KMS-11 (cell line): ENCODE data around the gene MYRIP.

Source experiments
- H2AFZ ChIP-seq: fragments of 200-600 bp; sonication (generic); 2 replicates; pipeline ENCODE4 v1.6.1; 2016; ENCODE audit warnings: antibody characterized with exemption, mixed run types, low read depth
- H3K27ac ChIP-seq: fragments of 200-600 bp; sonication (generic); 2 replicates; pipeline ENCODE4 v1.6.1; 2016; ENCODE audit warnings: mild to moderate bottlenecking, mixed run types
- H3K27me3 ChIP-seq: fragments of 200-600 bp; sonication (generic); 2 replicates; pipeline ENCODE4 v1.6.1; 2017; ENCODE audit warnings: mild to moderate bottlenecking, low read depth, mixed run types, moderate library complexity; ENCODE audit not compliant: insufficient read depth
- H3K36me3 ChIP-seq: fragments of 200-600 bp; sonication (generic); 2 replicates; pipeline ENCODE4 v1.6.1; 2017; ENCODE audit warnings: mild to moderate bottlenecking, mixed run types; ENCODE audit not compliant: insufficient read depth
- H3K4me1 ChIP-seq: fragments of 200-600 bp; sonication (generic); 2 replicates; pipeline ENCODE4 v1.6.1; 2016; ENCODE audit warnings: mild to moderate bottlenecking, low read depth, mixed run types; ENCODE audit not compliant: poor library complexity, severe bottlenecking
- H3K4me2 ChIP-seq: fragments of 200-600 bp; sonication (generic); 2 replicates; pipeline ENCODE4 v1.7.0; 2016; ENCODE audit warnings: mild to moderate bottlenecking, mixed run types
- H3K4me3 ChIP-seq: fragments of 200-600 bp; sonication (generic); IDR thresholded peaks from 2 replicates; pipeline ENCODE4 v1.6.1; 2017; ENCODE audit warnings: low read depth, low read length, mixed read lengths; ENCODE audit not compliant: insufficient read depth
- H3K79me2 ChIP-seq: fragments of 200-600 bp; sonication (generic); 2 replicates; pipeline ENCODE4 v1.6.1; 2016; ENCODE audit warnings: low read depth, mixed run types; ENCODE audit not compliant: insufficient read depth
- H3K9ac ChIP-seq: fragments of 200-600 bp; sonication (generic); 2 replicates; pipeline ENCODE4 v1.6.1; 2016; ENCODE audit warnings: mild to moderate bottlenecking, mixed run types
- H4K20me1 ChIP-seq: fragments of 200-600 bp; sonication (generic); 2 replicates; pipeline ENCODE4 v1.6.1; 2016; ENCODE audit warnings: mild to moderate bottlenecking, mixed run types; ENCODE audit not compliant: insufficient read depth
- CTCF ChIP-seq: fragments of 200-600 bp; sonication (generic); conservative IDR thresholded peaks from 2 replicates; pipeline ENCODE4 v1.6.1; 2017; ENCODE audit warnings: low read depth, mild to moderate bottlenecking, antibody characterized with exemption, low read length, moderate library complexity, mixed read lengths

Gene MYRIP

GRCh38 chr3:40191850-40192448 is 382.5 kb downstream of the MYRIP start:
- no peak overlapping the region for H3K4me3 ChIP-seq
- H3K4me2 ChIP-seq: no peak overlapping the region
- H4K20me1 ChIP-seq: no peaks in the 10 kb centered on the region

GRCh38 chr3:40192628-40193027 is 383.2 kb downstream of the MYRIP start:
- Histone ChIP-seq H3K27me3 (peaks cover 8% of the 10 kb centered on the region; the same call in 1 of the 2 replicates), H2AFZ (no peak overlapping the region), H3K4me1 (peaks cover 9% of the 10 kb centered on the region), H3K79me2 (no peaks in the 10 kb centered on the region), H3K9ac (no peak overlapping the region), H3K4me3 (no peak overlapping the region), H3K4me2 (no peak overlapping the region), H4K20me1 (no peaks in the 10 kb centered on the region), H3K27ac (no peak overlapping the region), H3K36me3 (no peaks in the 10 kb centered on the region)
- TF ChIP-seq CTCF: no peak

More at GRCh38 chr3:40191850-40192448, 382.5 kb downstream of the MYRIP start:
- Histone ChIP-seq H3K36me3 (no peaks in the 10 kb centered on the region), H3K27ac (no peak overlapping the region), H3K9ac (no peak overlapping the region), H3K27me3 (peaks cover 11% of the 10 kb centered on the region; the same call in 1 of the 2 replicates), H3K4me1 (peaks cover 11% of the 10 kb centered on the region), H2AFZ (no peak overlapping the region), H3K79me2 (no peaks in the 10 kb centered on the region)
- peak; percentile 49; the same call in 1 of the 2 replicates for TF ChIP-seq CTCF

- Histone ChIP-seq H3K79me2 (no peaks in the 10 kb centered on the region), H3K27ac (no peak overlapping the region), H3K9ac (no peak overlapping the region), H3K27me3 (no peaks in the 10 kb centered on the region), H3K4me3 (no peak overlapping the region), H2AFZ (no peak overlapping the region), H4K20me1 (no peaks in the 10 kb centered on the region), H3K36me3 (no peaks in the 10 kb centered on the region), H3K4me2 (no peak overlapping the region), H3K4me1 (no peaks in the 10 kb centered on the region)
- TF ChIP-seq CTCF: no peak
These were observed 387.6 kb downstream of the MYRIP start for GRCh38 chr3:40196966-40197365.

- Histone ChIP-seq H3K79me2 (no peaks in the 10 kb centered on the region), H3K9ac (no peak overlapping the region), H3K4me1 (no peaks in the 10 kb centered on the region), H2AFZ (no peak overlapping the region), H3K27me3 (no peaks in the 10 kb centered on the region), H3K27ac (no peak overlapping the region), H3K36me3 (no peaks in the 10 kb centered on the region), H4K20me1 (no peaks in the 10 kb centered on the region), H3K4me3 (no peak overlapping the region), H3K4me2 (no peak overlapping the region)
- TF ChIP-seq CTCF: no peak
These were observed 391.4 kb downstream of the MYRIP start for GRCh38 chr3:40200692-40201316.
